K562 (cell line): ENCODE results near the gene DISC1.

Experiments used
- CTCF ChIP-seq, 3 experiments: IDR thresholded peaks in 2 of 3; conservative IDR thresholded peaks in 1 of 3; 2 replicates each; pipeline ENCODE4 v1.5.1; 2011 to 2012; ENCODE audit warnings: low read length in 3 of 3, mild to moderate bottlenecking in 3 of 3, control low read depth in 2 of 3, improper control_type of control experiment in 1 of 3, inconsistent platforms in 1 of 3, low read depth in 1 of 3, mixed read lengths in 1 of 3, moderate library complexity in 1 of 3; ENCODE audit not compliant: insufficient read depth in 2 of 3
- GABPA ChIP-seq: fragments of 200-800 bp; sonication (Bioruptor generic); conservative IDR thresholded peaks from 2 replicates; pipeline ENCODE4 v1.6.1; 2016; ENCODE audit warnings: low read depth, missing genetic modification characterization, missing compliant biosample characterization
- GATAD2B ChIP-seq: fragments of 450-650 bp; IDR thresholded peaks from 2 replicates; pipeline ENCODE4 v1.6.1; 2017; ENCODE audit warnings: mild to moderate bottlenecking, borderline replicate concordance
- JUND ChIP-seq, 2 experiments: IDR thresholded peaks; 2 replicates in 1 of 2; 3 replicates in 1 of 2; pipeline ENCODE4 v1.6.1; 2011; ENCODE audit warnings: borderline replicate concordance in 2 of 2, low read depth in 2 of 2, low read length in 2 of 2, improper control_type of control experiment in 1 of 2, missing biosample characterization in 1 of 2, missing genetic modification characterization in 1 of 2, missing genetic modification reagents in 1 of 2
- NBN ChIP-seq: fragments of 450-650 bp; IDR thresholded peaks from 2 replicates; pipeline ENCODE4 v1.6.1; 2016; ENCODE audit warnings: low read depth, mild to moderate bottlenecking
- NR3C1 ChIP-seq: sonication (generic); formaldehyde crosslinking; IDR thresholded peaks from 2 replicates; pipeline ENCODE4 v1.8.1; 2022; ENCODE audit warnings: missing genetic modification reagents
- POLR2AphosphoS5 ChIP-seq: IDR thresholded peaks from 2 replicates; pipeline ENCODE4 v1.6.1; 2011; ENCODE audit warnings: mild to moderate bottlenecking, low read depth, low read length, moderate library complexity; ENCODE audit not compliant: control insufficient read depth, insufficient read depth
- TBP ChIP-seq: optimal IDR thresholded peaks from 2 replicates; pipeline ENCODE3; 2011; ENCODE audit warnings: low read depth, low read length, improper control_type of control experiment
- ZEB2 ChIP-seq: fragments of 450-650 bp; IDR thresholded peaks from 2 replicates; pipeline ENCODE4 v1.6.1; 2016
- ZNF384 ChIP-seq: IDR thresholded peaks from 2 replicates; pipeline ENCODE4 v1.6.1; 2012; ENCODE audit warnings: low read depth, low read length, improper control_type of control experiment

- TF ChIP-seq TBP = no peak
- no peak for TF ChIP-seq POLR2AphosphoS5
- no peak for TF ChIP-seq CTCF (IDR thresholded peaks at IDR 0.05 in 2 of 3, conservative IDR thresholded peaks at IDR 0.05 in 1 of 3; ENCODE audit: insufficient read depth in 2 of 3, low read depth in 1 of 3, low read length in 3 of 3)
- TF ChIP-seq NR3C1 (CRISPR knock-in tag) = no peak
- TF ChIP-seq ZNF384 = no peak
- no peak for TF ChIP-seq ZEB2
- TF ChIP-seq JUND (IDR thresholded peaks at IDR 0.05; ENCODE audit: borderline replicate concordance, low read depth, low read length) = no peak
- no peak for TF ChIP-seq JUND (tag; IDR thresholded peaks at IDR 0.05; ENCODE audit: borderline replicate concordance, low read depth, low read length)
- TF ChIP-seq GABPA (tag) = no peak
- TF ChIP-seq GATAD2B = no peak
- TF ChIP-seq NBN = no peak
Measured at GRCh38 chr1:231626951-231627614, 493 bp downstream of the DISC1 start.
